Measurements from ENCODE around the gene DUSP19. TPM values are rescaled to one million over a fixed set of nuclear protein-coding genes. Genes with fewer than 3 reads are reported as not detected.

Gene DUSP19, protein sequence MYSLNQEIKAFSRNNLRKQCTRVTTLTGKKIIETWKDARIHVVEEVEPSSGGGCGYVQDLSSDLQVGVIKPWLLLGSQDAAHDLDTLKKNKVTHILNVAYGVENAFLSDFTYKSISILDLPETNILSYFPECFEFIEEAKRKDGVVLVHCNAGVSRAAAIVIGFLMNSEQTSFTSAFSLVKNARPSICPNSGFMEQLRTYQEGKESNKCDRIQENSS
- total RNA-seq: 1 to 10 TPM; 1.3 to 3.8 (median 2.0) TPM

- DNase-seq (ENCODE audit: low spot score in 2 of 2): peak; percentile 87 to 93
- no peak for TF ChIP-seq POLR2AphosphoS5 (IDR thresholded peaks at IDR 0.05)
- TF ChIP-seq POLR2A (IDR thresholded peaks at IDR 0.05): peak in 1 of 2 donors; percentile 5
- TF ChIP-seq CTCF (IDR thresholded peaks at IDR 0.05): no peak
- Histone ChIP-seq H3K4me3 (peak within 1 kb of the TSS; percentile 81), H3K36me3 (no peaks in the 10 kb centered on the region), H3K4me1 (peaks cover 14% of the 10 kb centered on the region), H3K27ac (peak within 1 kb of the TSS; percentile 84), H3K9me3 (no peaks in the 10 kb centered on the region), H3K27me3 (no peaks in the 10 kb centered on the region)
- WGBS: 2% methylated on average over 20 of the region's 20 CpGs
Observed at GRCh38 chr2:183078464-183079138, at the start of gene DUSP19. TSS of gene DUSP19 (plus strand) at chr2:183078747. CDS start at chr2:183078934, 187 bp downstream.

DNA sequence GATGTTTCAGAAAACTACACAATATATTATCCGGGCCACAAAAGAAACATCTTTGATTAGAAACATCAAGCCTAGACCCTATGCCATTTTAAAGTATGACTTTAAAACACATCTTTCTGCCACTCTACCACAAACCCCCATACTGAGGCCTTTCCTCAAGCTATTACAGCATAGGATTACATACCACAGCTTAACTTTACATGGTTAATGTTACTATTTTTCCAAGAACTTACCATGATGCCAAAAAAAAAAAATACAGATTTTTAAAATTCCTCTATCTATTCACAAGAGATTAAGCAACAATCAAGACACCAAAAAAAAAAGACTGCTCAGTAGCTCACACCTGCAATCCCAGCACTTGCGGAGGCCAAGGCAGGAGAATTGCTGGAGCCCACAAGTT is 49.3 kb upstream of the DUSP19 start:
- DNase-seq (ENCODE audit: low spot score in 2 of 2): no peak
- H3K36me3 ChIP-seq: no peaks in the 10 kb centered on the region
- H3K4me3 ChIP-seq: no peak overlapping the region
- H3K27me3 ChIP-seq: no peaks in the 10 kb centered on the region
- no peak overlapping the region for H3K27ac ChIP-seq
- no peaks in the 10 kb centered on the region for H3K9me3 ChIP-seq
- 94% methylated on average over 2 of the region's 2 CpGs for WGBS
- TF ChIP-seq POLR2A (IDR thresholded peaks at IDR 0.05): no peak
- no peak for TF ChIP-seq POLR2AphosphoS5 (IDR thresholded peaks at IDR 0.05)
- TF ChIP-seq EP300 (IDR thresholded peaks at IDR 0.05): no peak
- no peak for TF ChIP-seq CTCF (IDR thresholded peaks at IDR 0.05)
- peaks cover 58% of the 10 kb centered on the region for H3K4me1 ChIP-seq

DNA sequence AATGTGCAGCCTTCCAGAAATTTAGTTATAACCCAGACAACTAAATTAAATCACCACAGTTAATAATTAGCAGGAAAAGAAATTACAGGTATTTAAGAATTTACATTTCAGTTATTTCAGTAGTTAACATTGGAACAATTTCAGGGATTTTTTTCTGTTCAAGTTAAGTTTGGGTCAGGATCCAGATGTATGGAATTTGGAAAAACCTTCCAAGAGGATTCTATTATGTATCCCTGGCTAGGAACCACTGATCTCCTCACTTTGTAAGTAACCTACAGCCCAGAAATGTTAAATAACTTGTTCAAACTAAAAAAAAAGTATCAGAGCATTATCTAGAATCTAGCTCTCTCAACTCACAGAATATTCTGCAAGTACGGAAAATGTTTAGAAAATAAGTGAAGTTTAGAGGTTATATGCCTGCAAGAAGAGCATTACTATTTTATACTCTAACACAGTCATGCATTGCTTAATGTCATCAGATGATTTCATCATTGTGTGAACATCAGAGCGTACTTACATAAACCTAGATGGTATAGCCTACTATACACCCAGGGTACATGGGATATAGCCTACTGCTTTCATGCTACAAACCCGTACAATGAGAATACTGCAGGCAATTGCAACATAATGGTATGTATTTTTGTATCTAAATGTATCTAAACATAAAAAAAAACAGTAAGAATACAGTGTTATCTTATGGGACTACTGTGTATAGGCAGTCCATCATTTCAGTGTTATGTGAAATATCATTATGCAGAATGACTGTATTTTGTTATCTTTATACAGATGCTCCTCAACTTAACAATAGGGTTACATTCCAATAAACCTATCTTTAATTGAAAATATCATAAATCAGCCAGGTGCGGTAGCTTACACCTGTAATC is 46.4 kb upstream of the DUSP19 start:
- no peaks in the 10 kb centered on the region for H3K27me3 ChIP-seq
- 78% methylated on average over 4 of the region's 4 CpGs for WGBS
- H3K4me3 ChIP-seq: no peak overlapping the region
- H3K27ac ChIP-seq: no peak overlapping the region
- H3K36me3 ChIP-seq: no peaks in the 10 kb centered on the region
- TF ChIP-seq POLR2AphosphoS5 (IDR thresholded peaks at IDR 0.05): no peak
- TF ChIP-seq EP300 (IDR thresholded peaks at IDR 0.05): no peak
- TF ChIP-seq CTCF (IDR thresholded peaks at IDR 0.05): no peak
- no peak for TF ChIP-seq POLR2A (IDR thresholded peaks at IDR 0.05)
- no peaks in the 10 kb centered on the region for H3K9me3 ChIP-seq
- H3K4me1 ChIP-seq: peaks cover 75% of the 10 kb centered on the region
- DNase-seq (ENCODE audit: low spot score in 2 of 2): no peak

DNA sequence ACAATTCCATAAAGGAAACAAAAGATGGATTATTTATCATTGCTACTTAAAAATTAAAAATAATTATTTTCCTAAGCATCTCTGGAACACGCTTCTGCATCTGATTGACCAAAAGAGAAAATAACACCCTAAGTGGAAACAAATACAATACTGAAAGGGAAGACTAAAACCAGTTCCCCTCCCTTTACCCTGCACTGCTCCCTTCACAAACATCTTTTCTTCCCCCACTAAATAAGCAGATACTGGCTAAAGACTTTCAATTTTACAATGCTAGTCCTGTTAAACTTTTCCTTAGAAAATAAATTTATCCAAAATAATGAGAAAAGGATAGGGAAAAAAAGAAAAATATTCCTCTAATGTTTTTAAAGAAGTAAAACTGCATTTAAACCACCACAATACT is 44.6 kb upstream of the DUSP19 start:
- Histone ChIP-seq H3K27ac (no peak overlapping the region), H3K9me3 (no peaks in the 10 kb centered on the region), H3K36me3 (no peaks in the 10 kb centered on the region), H3K4me1 (peaks cover 77% of the 10 kb centered on the region), H3K27me3 (no peaks in the 10 kb centered on the region), H3K4me3 (no peak overlapping the region)
- no peak for DNase-seq (ENCODE audit: low spot score in 2 of 2)
- TF ChIP-seq CTCF (IDR thresholded peaks at IDR 0.05) (no peak), POLR2AphosphoS5 (IDR thresholded peaks at IDR 0.05) (no peak), POLR2A (IDR thresholded peaks at IDR 0.05) (no peak), EP300 (IDR thresholded peaks at IDR 0.05) (no peak)
- WGBS: 70% methylated on average over 1 of the region's 1 CpG

GRCh38 chr2:183034806-183035205 is 43.7 kb upstream of the DUSP19 start:
- DNase-seq (ENCODE audit: low spot score in 2 of 2): no peak
- H3K9me3 ChIP-seq: no peaks in the 10 kb centered on the region
- H3K4me3 ChIP-seq: no peak overlapping the region
- WGBS: 89% methylated on average over 1 of the region's 1 CpG
- no peaks in the 10 kb centered on the region for H3K36me3 ChIP-seq
- no peaks in the 10 kb centered on the region for H3K27me3 ChIP-seq
- H3K27ac ChIP-seq: no peak overlapping the region
- peaks cover 78% of the 10 kb centered on the region for H3K4me1 ChIP-seq
- TF ChIP-seq POLR2AphosphoS5 (IDR thresholded peaks at IDR 0.05): no peak
- TF ChIP-seq CTCF (IDR thresholded peaks at IDR 0.05): no peak
- TF ChIP-seq EP300 (IDR thresholded peaks at IDR 0.05): no peak
- TF ChIP-seq POLR2A (IDR thresholded peaks at IDR 0.05): no peak
